ENCODE measurements around the gene CYP3A5.

- TF ChIP-seq POLR2AphosphoS5 (IDR thresholded peaks at IDR 0.05; ENCODE audit: low read depth) (no peak), GABPA (IDR thresholded peaks at IDR 0.05; ENCODE audit: low read depth) (no peak), REST (IDR thresholded peaks at IDR 0.05; ENCODE audit: insufficient replicate concordance, low read depth) (no peak)
- TF ChIP-seq, protein P1, sequence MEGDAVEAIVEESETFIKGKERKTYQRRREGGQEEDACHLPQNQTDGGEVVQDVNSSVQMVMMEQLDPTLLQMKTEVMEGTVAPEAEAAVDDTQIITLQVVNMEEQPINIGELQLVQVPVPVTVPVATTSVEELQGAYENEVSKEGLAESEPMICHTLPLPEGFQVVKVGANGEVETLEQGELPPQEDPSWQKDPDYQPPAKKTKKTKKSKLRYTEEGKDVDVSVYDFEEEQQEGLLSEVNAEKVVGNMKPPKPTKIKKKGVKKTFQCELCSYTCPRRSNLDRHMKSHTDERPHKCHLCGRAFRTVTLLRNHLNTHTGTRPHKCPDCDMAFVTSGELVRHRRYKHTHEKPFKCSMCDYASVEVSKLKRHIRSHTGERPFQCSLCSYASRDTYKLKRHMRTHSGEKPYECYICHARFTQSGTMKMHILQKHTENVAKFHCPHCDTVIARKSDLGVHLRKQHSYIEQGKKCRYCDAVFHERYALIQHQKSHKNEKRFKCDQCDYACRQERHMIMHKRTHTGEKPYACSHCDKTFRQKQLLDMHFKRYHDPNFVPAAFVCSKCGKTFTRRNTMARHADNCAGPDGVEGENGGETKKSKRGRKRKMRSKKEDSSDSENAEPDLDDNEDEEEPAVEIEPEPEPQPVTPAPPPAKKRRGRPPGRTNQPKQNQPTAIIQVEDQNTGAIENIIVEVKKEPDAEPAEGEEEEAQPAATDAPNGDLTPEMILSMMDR (IDR thresholded peaks at IDR 0.05; ENCODE audit: insufficient read depth, low read length), result no peak
Observed at GRCh38 chr7:99719996-99720769, 40.4 kb upstream of the CYP3A5 start.
